WTC11 (cell line): ENCODE data around the gene SPEM2. TPM values are rescaled to one million over a fixed set of nuclear protein-coding genes. Genes with fewer than 3 reads are reported as not detected.

Experiments
- ATAC-seq: fragments of 200-7000 bp; cut with Tn5 transposase; 2 replicates; pipeline ENCODE4 v1.10.0; 2021; ENCODE audit warnings: mild to moderate bottlenecking, moderate library complexity
- CTCF ChIA-PET: fragments of 300-600 bp; sonication (Branson Sonifier 250); formaldehyde crosslinking; loops from one replicate; lab custom pipeline; 2021; ENCODE audit warnings: antibody characterized with exemption; lab: Charles Lee
- POLR2A ChIA-PET: fragments of 350-600 bp; sonication (Branson Sonifier 250); formaldehyde crosslinking; loops from one replicate; lab custom pipeline; 2021; ENCODE audit warnings: antibody characterized with exemption; lab: Charles Lee
- DNase-seq: peaks from one replicate; pipeline ENCODE4 v3.0.0; 2021; ENCODE audit warnings: low spot score
- H3K27ac Mint-ChIP-seq: 2 replicates; pipeline ENCODE4 v1.8.0; 2021; ENCODE audit warnings: mixed read lengths
- H3K27me3 Mint-ChIP-seq: 2 replicates; pipeline ENCODE4 v1.8.0; 2021; ENCODE audit warnings: low read depth, mild to moderate bottlenecking, moderate library complexity, mixed read lengths
- H3K36me3 Mint-ChIP-seq: 2 replicates; pipeline ENCODE4 v1.8.0; 2021; ENCODE audit warnings: mixed read lengths
- H3K4me1 Mint-ChIP-seq: 2 replicates; pipeline ENCODE4 v1.8.0; 2022; ENCODE audit warnings: mixed read lengths
- H3K4me3 Mint-ChIP-seq: 2 replicates; pipeline ENCODE4 v1.8.0; 2021; ENCODE audit warnings: mild to moderate bottlenecking, moderate library complexity, mixed read lengths
- H3K9me3 Mint-ChIP-seq: 2 replicates; pipeline ENCODE4 v1.8.0; 2021; ENCODE audit warnings: mixed read lengths
- ARID4B ChIP-seq: sonication (generic); formaldehyde crosslinking; IDR thresholded peaks from 2 replicates; pipeline ENCODE4 v1.8.0; 2023; ENCODE audit warnings: missing genetic modification reagents, mild to moderate bottlenecking, borderline replicate concordance
- ATF3 ChIP-seq: sonication (generic); formaldehyde crosslinking; conservative IDR thresholded peaks from 2 replicates; pipeline ENCODE4 v1.8.1; 2022; ENCODE audit warnings: mild to moderate bottlenecking, missing genetic modification reagents
- CDX4 ChIP-seq: fragments of 250-450 bp; sonication (Bioruptor Pico); IDR thresholded peaks from 2 replicates; pipeline ENCODE4 v1.9.0; 2021; ENCODE audit warnings: moderate library complexity, mild to moderate bottlenecking, inconsistent platforms, borderline replicate concordance
- CREB1 ChIP-seq: sonication (generic); formaldehyde crosslinking; IDR thresholded peaks from 2 replicates; pipeline ENCODE4 v1.8.0; 2023; ENCODE audit warnings: mild to moderate bottlenecking, missing genetic modification reagents
- CREM ChIP-seq: sonication (generic); formaldehyde crosslinking; IDR thresholded peaks from 2 replicates; pipeline ENCODE4 v1.8.1; 2022; ENCODE audit warnings: mild to moderate bottlenecking, missing genetic modification reagents, moderate library complexity
- E2F5 ChIP-seq: sonication (generic); formaldehyde crosslinking; IDR thresholded peaks from 2 replicates; pipeline ENCODE4 v1.8.1; 2022; ENCODE audit warnings: mild to moderate bottlenecking, moderate library complexity, missing genetic modification reagents
- ERG ChIP-seq: fragments of 250-450 bp; sonication (Bioruptor Pico); IDR thresholded peaks from 2 replicates; pipeline ENCODE4 v1.8.0; 2021; ENCODE audit warnings: mild to moderate bottlenecking
- ESRRA ChIP-seq: sonication (generic); formaldehyde crosslinking; IDR thresholded peaks from 2 replicates; pipeline ENCODE4 v1.8.1; 2022; ENCODE audit warnings: mild to moderate bottlenecking, missing genetic modification reagents, borderline replicate concordance
- FOXP1 ChIP-seq: sonication (generic); formaldehyde crosslinking; IDR thresholded peaks from 2 replicates; pipeline ENCODE4 v1.8.0; 2022; ENCODE audit warnings: missing genetic modification reagents, mild to moderate bottlenecking, moderate library complexity, borderline replicate concordance
- HMGXB4 ChIP-seq: sonication (generic); formaldehyde crosslinking; IDR thresholded peaks from 2 replicates; pipeline ENCODE4 v1.8.1; 2023; ENCODE audit warnings: mild to moderate bottlenecking, moderate library complexity, missing genetic modification reagents
- PRRX2 ChIP-seq: fragments of 250-450 bp; sonication (Bioruptor Pico); IDR thresholded peaks from 2 replicates; pipeline ENCODE4 v1.8.0; 2021; ENCODE audit warnings: mild to moderate bottlenecking
- RORB ChIP-seq: fragments of 250-450 bp; sonication (Bioruptor Pico); IDR thresholded peaks from 2 replicates; pipeline ENCODE4 v1.9.0; 2021; ENCODE audit warnings: mild to moderate bottlenecking
- USF2 ChIP-seq: sonication (generic); formaldehyde crosslinking; IDR thresholded peaks from 2 replicates; pipeline ENCODE4 v1.8.1; 2023; ENCODE audit warnings: mild to moderate bottlenecking, missing genetic modification reagents, moderate library complexity
- ZNF416 ChIP-seq: fragments of 250-450 bp; sonication (Bioruptor Pico); IDR thresholded peaks from 2 replicates; pipeline ENCODE4 v1.9.0; 2021; ENCODE audit warnings: mild to moderate bottlenecking, inconsistent platforms
- total RNA-seq: library from RNA; stranded (reverse); gene quantifications from 3 replicates; pipeline ENCODE4 v1.2.3, GENCODE V29; 2021

SPEM2 gene
- total RNA-seq, 1 experiment from 2014 or later, result 0.13 TPM

GRCh38 chr17:7440113-7440833 is 14.9 kb downstream of the SPEM2 start (continued):
- TF ChIP-seq ARID4B (CRISPR knock-in tag) (peak; percentile 34; the same call in 1 of the 2 replicates), HMGXB4 (CRISPR knock-in tag) (no peak), ERG (CRISPR knock-in tag) (no peak), E2F5 (CRISPR knock-in tag) (no peak), USF2 (CRISPR knock-in tag) (peak; percentile 98), RORB (CRISPR knock-in tag) (no peak)

- peak overlapping the region; percentile 97 for H3K4me3 Mint-ChIP-seq
- H3K27ac Mint-ChIP-seq, result peak overlapping the region; percentile 98
- no peaks in the 10 kb centered on the region; the same call in 1 of the 2 replicates for H3K36me3 Mint-ChIP-seq
- ChIA-PET CTCF (interaction anchor here (0.6 to 3.8 kb wide), 17 partner anchors 21 to 679 kb away, joined by 3 to 21 read pairs (median 5); partner anchors contain the start of genes NLGN2, PLSCR3, SPEM1 and TMEM256), POLR2A (interaction anchor here (0.6 to 2.4 kb wide), 6 partner anchors 21 to 159 kb away, joined by 3 to 15 read pairs (median 5); partner anchors contain the start of genes POLR2A, SLC2A4 and TMEM256)
- peak; percentile 64 for DNase-seq
- H3K27me3 Mint-ChIP-seq, result peaks cover 35% of the 10 kb centered on the region
- H3K9me3 Mint-ChIP-seq, result no peaks in the 10 kb centered on the region
- no peak; the same call in 1 of the 2 replicates for ATAC-seq
- no peak for TF ChIP-seq ESRRA (CRISPR knock-in tag)
- TF ChIP-seq ZNF416 (CRISPR knock-in tag), result 0 out of 2 replicates have a peak, but pooled peaks have one; percentile 43
- TF ChIP-seq FOXP1, result no peak
- TF ChIP-seq CREM, result no peak
- no peak for TF ChIP-seq CREB1 (CRISPR knock-in tag)
- no peak for TF ChIP-seq CDX4 (CRISPR knock-in tag)
- no peak for TF ChIP-seq ATF3 (CRISPR knock-in tag)
- no peak for TF ChIP-seq PRRX2 (CRISPR knock-in tag)
- H3K4me1 Mint-ChIP-seq, result peaks cover 38% of the 10 kb centered on the region
Observed at GRCh38 chr17:7440834-7441195, 15.4 kb downstream of the SPEM2 start.
